Thyroid gland (tissue), 4 donors: Measurements from ENCODE around the gene NIPAL3.

ENCODE experiments used
- POLR2A ChIP-seq, 2 donors: fragments of 450-650 bp; IDR thresholded peaks; one replicate each; pipeline ENCODE4 v1.6.1; 2017; ENCODE audit warnings: antibody characterized with exemption in 2 of 2, mild to moderate bottlenecking in 2 of 2, moderate library complexity in 1 of 2
- TF ChIP-seq, protein P1 (sequence below), 6 experiments: fragments of 200-600 bp in 3 of 6; fragments of 450-650 bp in 3 of 6; sonication (generic) in 3 of 6; IDR thresholded peaks; one replicate each; pipeline ENCODE4 v1.5.1; 2016 to 2019; ENCODE audit warnings: antibody characterized with exemption in 6 of 6, mild to moderate bottlenecking in 2 of 6, inconsistent platforms in 1 of 6, moderate library complexity in 1 of 6

- TF ChIP-seq POLR2A (IDR thresholded peaks at IDR 0.05) = no peak
- TF ChIP-seq, protein P1, sequence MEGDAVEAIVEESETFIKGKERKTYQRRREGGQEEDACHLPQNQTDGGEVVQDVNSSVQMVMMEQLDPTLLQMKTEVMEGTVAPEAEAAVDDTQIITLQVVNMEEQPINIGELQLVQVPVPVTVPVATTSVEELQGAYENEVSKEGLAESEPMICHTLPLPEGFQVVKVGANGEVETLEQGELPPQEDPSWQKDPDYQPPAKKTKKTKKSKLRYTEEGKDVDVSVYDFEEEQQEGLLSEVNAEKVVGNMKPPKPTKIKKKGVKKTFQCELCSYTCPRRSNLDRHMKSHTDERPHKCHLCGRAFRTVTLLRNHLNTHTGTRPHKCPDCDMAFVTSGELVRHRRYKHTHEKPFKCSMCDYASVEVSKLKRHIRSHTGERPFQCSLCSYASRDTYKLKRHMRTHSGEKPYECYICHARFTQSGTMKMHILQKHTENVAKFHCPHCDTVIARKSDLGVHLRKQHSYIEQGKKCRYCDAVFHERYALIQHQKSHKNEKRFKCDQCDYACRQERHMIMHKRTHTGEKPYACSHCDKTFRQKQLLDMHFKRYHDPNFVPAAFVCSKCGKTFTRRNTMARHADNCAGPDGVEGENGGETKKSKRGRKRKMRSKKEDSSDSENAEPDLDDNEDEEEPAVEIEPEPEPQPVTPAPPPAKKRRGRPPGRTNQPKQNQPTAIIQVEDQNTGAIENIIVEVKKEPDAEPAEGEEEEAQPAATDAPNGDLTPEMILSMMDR (IDR thresholded peaks at IDR 0.05) = no peak
These were observed 40.5 kb upstream of the NIPAL3 start for GRCh38 chr1:24374891-24375786.
